HG03039 (cell line): ENCODE data around the gene TSGA10.
A peak's percentile ranks its signal among the peaks of the same experiment; 100 is the strongest.
"Not testable (repeated sequence)": the region's sequence is repeated elsewhere in the genome, so short reads cannot be mapped to it uniquely, and the experiment has no call there.

Experiments
- ATAC-seq: cut with Tn5 transposase; IDR thresholded peaks from one replicate; pipeline ENCODE4 v1.9.1; 2021; ENCODE audit warnings: mild to moderate bottlenecking, moderate library complexity; ENCODE audit not compliant: unreplicated experiment

The TSGA10 gene

DNA sequence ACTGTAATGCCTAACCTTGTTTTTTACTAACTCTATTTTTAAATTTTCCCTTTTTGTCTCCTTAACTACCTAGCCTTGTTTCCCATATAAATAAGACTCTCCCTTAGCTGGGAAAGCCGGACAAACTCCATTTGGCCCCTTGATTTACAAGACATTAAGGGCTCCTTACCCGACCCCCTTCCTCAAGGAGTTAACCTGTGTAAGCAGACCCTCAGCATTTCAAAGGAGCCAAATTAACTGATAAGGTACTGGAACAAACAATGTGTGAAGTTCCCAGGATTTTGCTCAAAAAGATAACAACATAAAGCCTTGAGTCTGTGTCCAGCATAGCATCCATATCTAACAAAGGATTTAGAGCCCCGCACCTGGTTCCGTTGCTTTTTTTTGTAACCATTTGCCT, 72.9 kb downstream of the TSGA10 start:
- ATAC-seq: no peak

DNA sequence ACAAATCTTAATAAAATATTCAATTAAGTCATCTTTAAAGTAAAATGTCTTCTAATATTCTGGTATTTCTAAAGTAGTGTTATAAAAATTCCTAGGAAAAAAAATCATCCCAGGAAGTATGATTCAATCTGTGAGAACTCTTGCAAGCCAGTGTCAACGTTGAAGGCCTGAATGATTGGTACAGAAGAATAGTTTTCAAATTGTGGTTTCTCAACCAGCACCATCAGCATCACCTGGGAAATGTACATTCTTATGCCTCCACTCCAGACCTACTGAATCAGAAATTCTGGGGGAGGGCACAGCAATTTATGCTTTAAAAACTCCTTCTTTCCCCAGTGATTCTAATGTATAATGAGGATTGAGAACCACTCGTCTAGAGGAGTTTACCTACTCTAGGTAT, 75.5 kb downstream of the TSGA10 start:
- ATAC-seq: no peak

DNA sequence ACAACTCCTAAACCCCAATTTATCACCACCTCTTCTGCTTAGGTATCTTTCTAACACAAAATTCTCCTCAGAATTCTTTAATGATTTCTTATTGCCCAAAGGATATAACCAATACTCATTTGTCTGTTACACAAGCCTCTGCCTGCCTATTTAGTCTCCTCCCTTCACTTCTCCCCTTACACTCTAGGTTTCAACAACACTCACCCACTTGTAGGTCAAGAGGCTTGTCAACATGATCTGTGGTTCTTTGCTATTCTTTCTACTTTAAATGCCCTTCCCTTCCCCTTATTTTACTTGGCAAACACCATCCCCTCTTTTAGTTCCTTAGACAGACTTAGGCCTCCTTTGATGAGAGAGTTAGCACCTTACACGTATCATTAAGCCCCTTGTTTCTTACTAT, 82.2 kb downstream of the TSGA10 start:
- ATAC-seq: no peak

DNA sequence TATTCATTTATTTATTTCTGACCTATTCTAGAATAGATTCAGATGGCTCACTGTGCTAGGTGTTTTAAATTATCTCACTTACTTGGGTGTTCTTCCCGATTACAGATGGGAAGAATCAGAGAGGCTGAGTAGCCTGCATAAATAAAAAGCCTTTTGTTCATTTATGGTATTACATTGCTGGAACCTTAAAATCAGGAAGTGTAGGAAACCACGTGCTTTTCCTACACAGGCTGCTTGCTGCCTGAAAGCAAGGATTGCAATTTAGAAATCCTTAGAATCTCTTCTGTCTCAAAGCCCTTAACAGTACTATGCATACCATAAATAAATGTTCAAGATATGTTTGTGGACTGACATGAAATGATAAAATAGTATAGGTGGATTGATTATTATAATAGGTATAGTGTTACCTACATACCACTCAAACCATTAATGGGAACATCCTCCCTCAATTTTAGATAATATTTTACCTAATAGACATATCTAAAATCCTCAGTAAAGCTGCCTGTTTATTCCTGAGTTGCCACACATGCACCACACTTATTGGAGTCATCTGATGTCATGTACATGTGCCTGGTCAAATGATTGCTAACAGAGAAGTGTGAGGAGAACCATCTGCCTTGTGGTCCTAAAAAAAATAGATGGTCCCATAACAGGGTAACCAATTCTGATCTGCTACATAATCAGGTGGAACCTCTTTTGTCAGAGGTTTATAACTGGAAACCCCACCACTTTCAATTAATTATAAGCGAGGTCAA, 86.7 kb downstream of the TSGA10 start:
- no peak for ATAC-seq

DNA sequence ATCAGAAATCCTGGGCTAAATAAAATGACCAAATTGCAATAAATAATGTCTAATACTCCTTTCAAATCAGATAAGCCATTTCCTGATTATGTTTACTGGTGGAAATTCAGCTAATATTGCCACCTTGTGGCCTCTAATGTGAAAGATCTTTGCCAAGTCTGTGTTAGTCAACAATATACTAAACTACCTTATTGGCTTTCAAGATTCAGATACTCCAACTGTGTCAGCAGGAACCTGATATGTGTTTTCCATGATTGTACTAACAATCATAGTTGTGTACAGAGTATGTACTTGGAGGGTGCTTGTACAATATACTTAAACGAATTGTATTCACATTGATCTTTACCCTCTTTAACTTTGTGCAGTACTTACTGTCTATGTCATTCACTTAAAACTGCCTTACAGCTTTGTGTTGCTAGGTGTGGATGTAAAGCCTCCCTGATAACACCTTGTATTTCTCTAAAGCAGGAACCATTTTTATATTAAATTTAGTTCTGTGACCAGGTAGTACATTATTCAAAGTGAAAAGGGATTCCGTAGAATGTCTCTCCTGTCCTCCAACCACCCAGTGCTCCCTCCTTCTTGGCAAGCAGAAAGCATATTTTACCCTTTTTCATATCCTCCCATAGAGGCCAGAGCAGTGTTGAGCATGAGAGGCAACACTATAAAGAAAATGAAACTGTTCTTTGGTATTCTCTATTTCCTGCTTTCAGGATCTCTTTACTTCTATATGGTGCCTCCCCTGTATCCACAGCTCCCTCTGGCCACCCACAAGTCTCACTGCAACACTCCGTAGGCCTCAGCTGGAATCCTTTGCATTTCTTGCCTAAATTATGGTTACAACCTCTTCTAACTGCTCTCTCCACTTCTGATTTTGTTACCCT, 88.4 kb downstream of the TSGA10 start:
- peak; percentile 93 for ATAC-seq

DNA sequence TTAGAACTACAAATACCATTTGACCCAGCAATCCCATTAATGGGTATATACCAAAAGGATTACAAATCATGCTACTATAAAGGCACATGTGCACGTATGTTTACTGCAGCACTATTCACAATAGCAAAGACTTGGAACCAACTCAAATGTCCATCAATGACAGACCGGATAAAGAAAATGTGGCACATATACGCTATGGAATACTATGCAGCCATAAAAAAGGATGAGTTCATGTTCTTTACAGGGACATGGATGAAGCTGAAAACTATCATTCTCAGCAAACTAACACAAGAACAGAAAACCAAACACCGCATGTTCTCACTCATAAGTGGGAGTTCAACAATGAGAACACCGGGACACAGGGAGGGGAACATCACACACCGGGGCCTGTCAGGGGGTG, 105.6 kb downstream of the TSGA10 start:
- not testable (repeated sequence) for ATAC-seq

DNA sequence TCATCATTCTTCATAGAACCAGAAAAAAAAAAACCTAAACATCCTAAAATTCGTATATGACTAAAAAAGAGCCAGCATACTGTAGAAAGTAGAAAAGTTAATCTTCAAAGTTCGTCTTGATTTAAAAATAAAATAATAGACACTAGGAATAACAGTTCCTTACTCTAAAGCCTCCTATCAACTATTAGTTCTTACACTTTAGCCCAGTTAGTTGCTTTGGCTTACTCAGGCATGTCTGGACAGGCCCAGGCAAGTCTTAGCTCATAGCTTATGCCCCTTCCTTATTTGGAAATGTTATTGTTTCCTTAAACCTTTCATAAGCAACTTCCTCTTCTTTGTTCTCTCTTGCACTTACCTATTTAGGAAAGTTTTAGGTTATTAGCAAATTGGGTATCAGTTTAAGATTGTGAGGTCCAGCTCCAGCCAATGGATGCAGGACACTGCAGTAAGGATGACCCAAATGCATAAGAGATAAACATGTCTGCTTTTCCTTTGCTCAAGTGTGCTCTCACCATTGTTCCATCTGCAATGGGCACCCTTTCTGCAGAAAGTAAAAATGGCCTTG, 113.9 kb downstream of the TSGA10 start:
- not testable (repeated sequence) for ATAC-seq

DNA sequence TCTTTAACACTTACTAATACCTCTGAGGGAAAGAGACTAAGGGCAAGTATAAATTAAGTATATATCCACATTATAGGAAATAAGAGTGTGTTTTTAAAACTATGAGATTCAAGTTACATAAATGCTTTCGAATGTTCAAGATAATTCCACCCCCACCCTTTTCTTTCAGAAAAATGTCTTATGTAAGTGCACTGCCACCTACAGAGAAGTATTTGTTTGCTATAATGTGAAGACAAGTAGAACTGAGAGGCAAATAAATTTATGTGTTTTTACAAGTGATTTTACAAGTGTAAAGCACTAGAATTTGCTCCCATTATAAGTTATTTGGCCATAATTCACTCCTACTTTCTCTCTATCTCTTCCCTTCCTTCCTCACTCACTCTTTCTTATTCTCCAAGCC, 118.8 kb downstream of the TSGA10 start:
- ATAC-seq: no peak

DNA sequence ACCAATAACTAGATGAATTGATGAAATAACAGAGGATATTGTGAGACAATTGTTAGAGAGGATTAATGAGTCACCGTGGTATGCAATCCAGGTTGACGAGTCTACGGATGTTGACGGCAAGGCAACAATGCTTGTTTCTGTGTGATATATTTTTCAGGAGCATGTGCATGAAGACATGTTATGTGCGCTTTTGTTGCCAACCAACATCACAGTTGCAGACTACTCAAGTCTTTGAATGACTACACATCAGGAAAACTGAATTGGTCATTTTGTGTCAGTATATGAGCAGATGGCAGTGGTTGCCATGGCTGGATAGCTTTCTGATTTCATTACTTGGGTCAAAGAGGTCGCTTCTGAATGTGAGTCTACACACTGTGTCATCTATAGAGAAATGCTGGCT, 122.0 kb downstream of the TSGA10 start:
- ATAC-seq: no peak

DNA sequence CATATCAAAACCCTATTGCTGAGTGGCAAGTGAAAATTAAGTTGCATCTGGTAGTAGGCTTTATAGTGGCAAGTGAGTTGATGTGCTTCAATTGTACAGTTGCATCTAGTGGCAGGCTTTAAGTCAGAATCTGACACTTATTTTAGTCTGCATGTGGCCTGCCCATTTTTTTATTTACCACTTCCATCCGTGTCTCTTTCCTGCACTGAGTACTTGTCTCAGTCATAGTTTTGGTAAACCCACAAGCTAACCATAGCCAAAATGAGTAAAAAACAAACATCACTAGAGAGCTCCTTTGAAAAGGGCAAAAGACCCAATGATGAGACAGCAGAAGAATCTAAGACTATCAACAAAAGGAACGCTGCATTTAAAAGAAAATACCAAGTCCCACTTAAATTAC, 122.7 kb downstream of the TSGA10 start:
- ATAC-seq: no peak

DNA sequence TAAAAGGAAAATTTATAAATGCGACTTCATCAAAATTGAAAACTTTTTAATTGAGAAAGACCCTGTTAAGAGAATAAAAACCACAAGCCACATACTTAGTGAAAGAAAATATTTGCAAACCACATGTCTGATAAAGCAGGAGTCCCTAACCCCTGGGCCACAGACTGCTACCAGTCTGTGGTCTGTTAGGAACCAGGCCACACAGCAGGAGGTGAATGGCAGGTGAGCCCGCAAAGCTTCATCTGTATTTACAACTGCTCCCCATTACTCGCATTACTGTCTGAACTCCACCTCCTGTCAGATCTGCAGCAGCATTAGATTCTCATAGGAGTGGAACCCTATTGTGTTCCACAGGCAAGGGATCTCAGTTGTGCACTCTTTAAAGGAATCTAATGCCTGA, 123.3 kb downstream of the TSGA10 start:
- no peak for ATAC-seq

DNA sequence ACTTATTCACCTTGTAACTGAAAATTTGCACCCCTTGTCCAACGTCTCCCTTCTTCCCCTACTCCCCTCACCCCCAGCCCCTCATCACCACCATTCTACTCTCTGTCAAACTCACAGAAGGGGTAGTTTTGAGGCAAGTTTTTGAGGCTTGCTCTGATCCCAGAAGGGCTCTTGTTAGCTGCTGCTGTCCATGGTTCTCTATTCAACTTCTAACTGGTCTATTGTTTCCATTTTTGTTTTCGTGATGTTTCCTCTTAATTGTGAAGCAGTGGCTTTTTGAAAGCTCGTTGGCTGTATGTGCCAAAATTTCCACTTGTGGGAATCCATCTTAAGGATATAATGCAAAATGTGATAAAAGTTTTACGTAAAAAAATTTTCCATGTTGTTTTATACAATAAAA, 126.2 kb downstream of the TSGA10 start:
- no peak for ATAC-seq

DNA sequence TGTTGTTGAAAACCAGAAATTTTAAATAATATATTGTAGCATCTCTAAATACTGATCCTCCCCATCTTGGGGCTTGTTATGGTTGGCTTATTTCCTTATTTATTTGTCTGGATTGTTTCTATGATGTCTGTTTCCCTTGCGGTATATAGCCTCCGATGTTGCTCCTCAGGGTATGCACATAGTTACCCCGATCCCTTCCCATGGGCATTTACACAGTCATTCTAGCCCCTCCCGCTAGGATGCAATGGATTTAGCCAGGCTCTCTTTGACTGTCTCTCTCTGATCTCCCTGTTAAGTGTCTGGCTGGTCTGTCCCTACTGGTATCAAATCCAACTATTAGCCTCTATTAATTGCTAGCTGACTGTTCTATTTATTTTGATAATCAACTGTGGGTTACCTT, 126.9 kb downstream of the TSGA10 start:
- no peak for ATAC-seq

DNA sequence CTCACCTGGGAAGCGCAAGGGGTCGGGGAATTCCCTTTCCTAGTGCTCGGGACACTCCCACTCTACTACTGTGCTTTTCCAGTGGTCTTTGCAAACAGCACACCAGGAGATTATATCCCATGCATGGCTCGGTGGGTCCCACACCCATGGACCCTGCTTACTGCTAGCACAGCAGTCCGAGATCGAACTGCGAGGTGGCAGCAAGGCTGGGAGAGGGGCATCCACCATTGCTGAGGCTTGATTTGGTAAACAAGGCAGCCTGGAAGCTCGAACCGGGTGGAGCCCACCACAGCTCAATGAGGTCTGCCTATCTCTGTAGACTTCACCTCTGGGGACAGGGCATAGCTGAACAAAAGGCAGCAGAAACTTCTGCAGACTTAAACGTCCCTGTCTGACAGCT, 154.0 kb downstream of the TSGA10 start:
- ATAC-seq: no peak

DNA sequence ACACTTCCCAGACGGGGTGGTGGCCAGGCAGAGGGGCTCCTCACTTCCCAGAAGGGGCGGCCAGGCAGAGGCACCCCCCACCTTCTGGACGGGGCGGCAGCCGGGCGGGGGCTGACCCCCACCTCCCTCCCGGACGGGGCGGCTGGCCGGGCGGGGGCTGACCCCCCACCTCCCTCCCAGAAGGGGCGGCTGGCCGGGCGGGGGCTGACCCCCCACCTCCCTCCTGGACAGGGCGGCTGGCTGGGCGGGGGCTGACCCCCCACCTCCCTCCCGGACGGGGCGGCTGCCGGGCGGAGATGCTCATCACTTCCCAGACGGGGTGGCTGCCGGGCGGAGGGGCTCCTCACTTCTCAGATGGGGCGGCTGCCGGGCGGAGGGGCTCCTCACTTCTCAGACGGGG, 166.0 kb downstream of the TSGA10 start:
- not testable (repeated sequence) for ATAC-seq

DNA sequence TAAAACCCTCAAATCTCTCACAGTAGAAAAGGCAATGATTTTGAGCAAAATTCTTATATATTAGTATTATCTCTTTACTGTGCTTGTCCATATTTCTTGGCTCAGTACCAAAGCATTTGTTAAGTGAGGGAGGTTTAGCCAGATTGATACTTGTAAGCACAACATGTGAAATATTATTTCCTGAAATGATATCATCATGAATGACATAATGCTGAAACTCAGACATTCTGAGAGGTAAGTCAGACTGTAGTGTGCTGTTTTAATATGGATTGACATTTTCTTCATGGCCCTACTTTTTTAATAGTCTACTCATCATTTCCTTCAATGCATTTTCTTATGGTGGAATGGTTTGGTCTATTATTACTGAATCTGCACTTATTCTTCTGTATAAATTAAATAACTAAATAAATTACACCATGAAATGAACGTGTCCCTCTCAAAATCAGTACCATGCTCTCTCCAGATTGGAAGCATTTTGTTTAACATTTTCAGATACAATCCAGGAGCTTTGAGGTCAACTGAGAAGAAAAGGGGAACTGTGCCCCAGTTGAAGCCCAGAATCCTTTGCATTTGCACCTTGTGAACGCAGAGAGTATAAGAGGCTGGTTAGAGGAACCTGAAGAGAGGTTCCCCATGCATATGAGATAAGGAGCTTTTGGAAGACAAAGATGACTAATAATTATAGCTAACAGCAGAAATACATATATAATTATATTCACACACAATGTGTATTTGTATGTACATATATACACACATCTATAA, 168.7 kb downstream of the TSGA10 start:
- no peak for ATAC-seq

DNA sequence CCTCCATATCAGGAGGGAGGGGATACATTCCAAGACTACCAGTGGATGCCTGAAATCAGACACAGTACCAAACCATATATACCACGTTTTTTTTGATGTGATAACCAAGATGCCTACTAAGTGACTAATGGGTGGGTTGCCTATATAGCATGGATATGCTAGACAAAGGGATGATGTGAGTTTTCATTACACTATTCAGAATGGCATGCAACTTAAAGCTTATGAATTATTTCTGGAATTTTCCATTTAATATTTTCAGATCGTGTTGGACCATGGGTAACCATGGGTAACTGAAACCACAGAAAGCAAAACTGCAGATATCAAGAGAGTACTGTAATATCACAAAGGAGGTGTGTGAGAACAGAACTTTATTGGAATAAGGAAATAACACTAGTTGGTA, 179.1 kb downstream of the TSGA10 start:
- ATAC-seq: no peak

DNA sequence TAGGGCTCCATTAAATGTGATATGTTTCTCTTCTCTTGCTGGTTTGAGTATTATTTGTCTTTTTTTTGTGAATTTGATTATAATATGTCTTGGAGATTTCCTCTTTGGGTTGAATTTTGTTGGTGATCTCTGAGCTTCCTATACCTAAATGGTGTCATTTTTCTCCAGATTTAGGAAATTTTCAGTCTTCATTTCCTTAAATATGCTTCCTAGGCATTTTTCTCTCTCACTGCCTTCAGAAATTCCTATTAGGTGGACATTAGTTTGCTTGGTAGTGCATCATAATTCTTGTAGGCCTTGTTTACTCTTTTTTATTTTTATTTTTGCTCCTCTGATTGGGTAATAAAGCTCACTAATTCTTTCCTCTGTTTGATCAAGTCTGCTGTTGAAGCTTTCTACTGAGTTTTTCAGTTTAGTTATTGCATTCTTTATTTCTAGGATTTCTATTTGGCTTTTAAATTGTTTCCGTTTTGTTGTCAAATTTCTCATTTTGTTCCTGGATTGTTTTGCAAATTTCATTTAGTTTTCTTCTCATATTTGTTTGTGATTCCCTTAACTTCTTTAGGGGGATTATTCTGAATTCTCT, 182.1 kb downstream of the TSGA10 start:
- ATAC-seq: no peak

DNA sequence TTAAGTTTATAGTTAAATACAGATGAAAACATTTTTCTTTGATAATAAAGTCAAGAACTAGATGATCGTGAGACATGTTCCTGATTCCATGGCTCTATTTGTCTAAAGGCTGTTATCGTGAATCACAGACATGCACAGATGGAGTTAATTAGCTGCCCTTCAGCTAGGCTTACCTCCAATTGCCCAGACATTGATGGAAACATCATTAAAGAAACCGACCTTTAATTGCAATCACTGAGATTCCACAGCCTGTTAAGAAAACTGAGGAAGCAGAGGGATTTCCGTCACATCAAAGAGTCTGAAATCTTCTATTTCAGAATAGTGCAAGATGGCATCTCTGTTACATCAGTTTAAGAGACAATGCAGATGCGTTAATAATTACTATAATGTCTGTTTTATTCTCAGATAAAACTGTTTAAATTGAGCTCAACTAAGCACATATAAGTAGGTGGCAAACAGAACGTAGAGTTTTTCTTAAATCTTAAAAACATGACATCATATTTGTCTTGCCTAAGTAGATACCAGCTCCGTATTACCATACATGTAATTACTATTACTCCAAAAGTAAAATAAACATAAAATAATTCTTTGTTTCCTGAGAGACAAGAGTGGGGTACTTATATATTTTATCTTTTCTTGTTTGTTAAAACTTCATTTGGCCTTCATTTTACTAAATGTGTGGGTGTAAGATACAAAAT, 194.8 kb downstream of the TSGA10 start:
- no peak for ATAC-seq

DNA sequence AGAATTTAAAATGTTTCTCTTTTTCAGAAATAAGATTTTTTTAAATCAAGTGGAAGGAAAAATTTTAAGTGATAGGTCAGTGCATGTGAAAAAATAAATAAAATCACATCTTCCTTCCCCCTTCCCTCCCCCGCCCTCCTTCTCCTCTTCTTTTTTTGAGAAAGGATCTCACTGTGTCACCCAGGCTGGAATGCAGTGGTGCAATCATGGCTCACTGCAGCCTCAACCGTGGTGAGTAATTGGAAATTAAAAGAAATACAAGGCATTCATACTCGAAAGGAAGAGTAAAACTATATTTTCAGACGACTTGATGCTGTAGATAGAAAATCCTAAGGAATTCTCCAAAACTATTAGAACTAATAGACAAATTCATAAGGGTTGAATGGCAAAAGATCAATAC, 201.8 kb downstream of the TSGA10 start:
- no peak for ATAC-seq
